NCI-H1092 (cell line): Measurements from ENCODE around the gene PI4K2B.
"Not testable (repeated sequence)": the region's sequence is repeated elsewhere in the genome, so short reads cannot be mapped to it uniquely, and the experiment has no call there.

Source experiments
- DNase-seq: peaks from one replicate; lab custom pipeline; 2025; lab: John Stamatoyannopoulos, UW

The PI4K2B gene

DNA sequence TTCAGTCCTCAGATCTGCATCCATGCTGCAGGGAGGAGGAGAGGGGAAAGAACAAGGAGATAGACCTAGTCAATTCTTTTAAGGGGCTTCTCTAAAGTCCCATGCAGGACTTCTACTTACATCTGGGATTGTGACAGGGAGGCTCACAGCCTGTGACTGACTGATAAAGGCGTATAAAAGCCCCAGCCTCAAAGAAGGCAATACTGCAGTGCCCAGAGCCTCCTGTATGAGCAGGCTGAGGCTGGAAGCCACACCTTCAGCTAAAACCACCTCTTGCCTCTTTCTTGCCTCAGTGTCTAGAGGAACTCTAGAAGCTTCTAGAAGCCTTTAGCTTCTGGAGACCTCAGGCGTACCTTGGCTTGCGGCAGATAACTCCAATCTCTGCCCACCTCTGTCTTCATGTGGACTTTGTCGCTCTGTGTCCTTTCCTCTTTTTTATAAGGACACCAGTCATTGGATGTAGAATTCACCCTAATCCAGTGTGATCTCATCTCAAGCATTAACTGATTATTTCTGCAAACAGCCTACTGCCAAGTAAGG is 72.8 kb downstream of the PI4K2B start:
- no peak for DNase-seq

DNA sequence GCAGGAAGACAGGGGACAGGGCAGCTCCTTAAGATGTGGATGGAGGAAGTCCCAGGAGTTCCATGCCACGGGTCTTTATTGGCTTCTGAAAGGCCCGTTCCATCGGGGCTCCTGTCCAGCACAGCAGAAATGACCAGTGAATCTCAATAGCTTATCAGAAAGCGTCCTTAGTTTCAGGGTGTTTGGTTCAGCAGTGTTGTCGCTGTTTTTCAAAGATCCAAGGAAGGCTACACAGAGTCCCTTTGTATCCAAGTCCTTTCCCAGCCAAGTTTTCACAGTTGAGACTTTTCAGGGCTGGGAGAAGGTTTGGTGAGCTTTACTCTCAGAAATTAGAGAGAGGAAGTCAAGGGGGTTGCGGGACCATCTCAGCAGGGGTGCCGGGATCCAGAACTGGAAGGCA is 73.8 kb downstream of the PI4K2B start:
- no peak for DNase-seq

DNA sequence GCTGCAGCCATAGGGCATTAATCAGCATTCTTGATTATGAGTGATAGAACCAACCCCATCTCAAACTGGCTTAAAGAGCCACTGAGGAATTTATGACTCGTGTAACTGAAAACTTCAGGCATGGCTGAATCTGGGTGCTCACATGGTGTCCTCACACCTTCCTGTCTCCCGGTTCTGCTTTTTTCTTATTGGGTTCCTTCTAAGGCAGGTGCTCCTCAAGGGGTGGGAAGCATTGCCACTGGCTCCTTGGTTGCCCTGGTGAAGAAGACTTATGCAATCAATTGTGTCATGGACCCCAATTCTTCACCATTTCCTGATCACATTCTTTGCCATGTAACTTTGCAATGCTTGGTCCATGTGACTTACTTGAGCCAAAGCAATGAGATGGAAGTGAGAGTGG is 74.5 kb downstream of the PI4K2B start:
- no peak for DNase-seq

DNA sequence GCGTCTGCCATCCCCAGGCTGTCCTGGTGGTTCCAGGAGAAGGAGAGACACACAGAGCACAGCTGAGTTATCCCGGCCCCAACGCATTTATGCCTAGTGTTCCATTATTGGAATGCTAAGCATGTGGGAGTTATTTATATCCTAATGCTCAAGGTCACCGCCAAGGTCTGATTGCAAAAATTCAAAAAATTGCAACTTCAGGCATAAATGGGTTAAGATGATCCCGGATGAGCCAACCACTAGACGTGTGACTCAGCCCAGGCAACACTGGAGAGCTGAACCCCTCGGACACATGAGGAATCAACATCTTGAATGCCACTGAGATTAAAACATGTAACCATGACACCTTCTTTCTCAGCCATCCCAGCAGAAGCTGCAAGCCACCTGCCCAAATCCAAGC is 74.9 kb downstream of the PI4K2B start:
- no peak for DNase-seq

DNA sequence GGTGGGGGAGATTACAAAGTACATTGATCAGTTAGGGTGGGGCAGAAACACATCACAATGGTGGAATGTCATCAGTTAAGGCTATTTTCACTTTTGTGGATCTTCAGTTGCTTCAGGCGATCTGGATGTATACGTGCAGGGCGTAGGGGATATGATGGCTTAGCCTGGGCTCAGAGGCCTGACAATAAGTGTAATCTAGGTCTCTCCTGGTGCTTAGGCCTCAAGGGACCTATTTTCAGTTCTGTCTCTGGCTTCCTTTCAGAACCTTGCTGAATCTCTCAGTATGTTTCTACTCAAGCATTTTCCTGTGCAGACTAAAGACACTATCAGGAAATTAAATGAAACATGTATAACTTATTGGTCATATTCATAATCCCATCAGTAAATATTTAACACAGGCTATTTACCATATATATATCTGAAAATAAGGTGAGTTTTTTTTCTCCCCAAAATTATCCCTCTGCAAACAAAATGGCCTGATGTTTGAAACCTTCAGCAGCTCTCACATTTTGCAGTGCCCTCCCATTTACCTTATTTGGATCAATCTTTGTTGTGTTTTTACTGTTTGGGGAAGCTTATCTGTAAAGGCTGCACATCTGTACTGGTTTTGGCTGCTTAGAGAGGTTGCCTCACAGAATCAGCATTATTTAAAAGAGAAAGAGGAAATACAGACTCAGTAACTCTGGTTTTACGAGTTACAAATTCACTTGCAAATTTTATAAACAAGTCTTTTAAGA is 76.4 kb downstream of the PI4K2B start:
- no peak for DNase-seq

- no peak for DNase-seq
These were observed 77.0 kb downstream of the PI4K2B start for GRCh38 chr4:25310803-25311166.

DNA sequence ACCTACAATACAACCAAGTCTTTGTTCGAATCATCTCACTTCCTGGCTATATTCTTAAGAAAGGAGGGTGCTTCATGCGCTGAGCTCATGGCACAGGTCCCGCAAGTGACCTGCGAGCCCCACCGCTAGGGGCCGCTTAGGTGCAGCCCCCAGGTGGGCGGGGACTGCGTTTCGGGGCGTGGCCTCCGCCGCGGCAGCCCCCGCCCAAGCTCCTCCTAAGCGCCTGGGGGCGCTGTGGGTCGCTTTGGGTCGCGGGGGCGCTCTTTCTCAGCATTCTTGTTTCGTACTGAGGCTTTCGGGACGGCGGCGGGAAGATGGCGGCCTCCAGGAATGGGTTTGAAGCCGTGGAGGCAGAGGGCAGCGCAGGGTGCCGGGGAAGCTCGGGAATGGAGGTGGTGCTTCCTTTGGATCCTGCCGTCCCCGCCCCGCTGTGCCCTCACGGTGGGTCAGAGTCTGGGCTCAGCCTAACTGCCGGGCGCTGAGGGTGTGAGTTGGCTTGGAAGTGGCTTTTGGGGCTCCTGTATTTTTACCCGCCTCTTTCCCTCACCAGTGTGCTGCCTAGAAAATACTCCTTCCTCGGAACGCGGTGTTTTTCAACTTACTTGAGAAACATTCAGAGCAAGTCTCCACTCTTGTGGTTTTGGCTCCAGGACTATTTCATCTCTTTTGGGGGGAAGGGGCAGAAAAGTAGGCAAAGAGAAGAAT is 78.8 kb downstream of the PI4K2B start, which contains the start of gene ZCCHC4:
Gene ZCCHC4 (plus strand): TSS at position 279 of the 705 bp plus-strand sequence. CDS start 36 bp downstream, at position 315.
- peak; percentile 84 for DNase-seq

DNA sequence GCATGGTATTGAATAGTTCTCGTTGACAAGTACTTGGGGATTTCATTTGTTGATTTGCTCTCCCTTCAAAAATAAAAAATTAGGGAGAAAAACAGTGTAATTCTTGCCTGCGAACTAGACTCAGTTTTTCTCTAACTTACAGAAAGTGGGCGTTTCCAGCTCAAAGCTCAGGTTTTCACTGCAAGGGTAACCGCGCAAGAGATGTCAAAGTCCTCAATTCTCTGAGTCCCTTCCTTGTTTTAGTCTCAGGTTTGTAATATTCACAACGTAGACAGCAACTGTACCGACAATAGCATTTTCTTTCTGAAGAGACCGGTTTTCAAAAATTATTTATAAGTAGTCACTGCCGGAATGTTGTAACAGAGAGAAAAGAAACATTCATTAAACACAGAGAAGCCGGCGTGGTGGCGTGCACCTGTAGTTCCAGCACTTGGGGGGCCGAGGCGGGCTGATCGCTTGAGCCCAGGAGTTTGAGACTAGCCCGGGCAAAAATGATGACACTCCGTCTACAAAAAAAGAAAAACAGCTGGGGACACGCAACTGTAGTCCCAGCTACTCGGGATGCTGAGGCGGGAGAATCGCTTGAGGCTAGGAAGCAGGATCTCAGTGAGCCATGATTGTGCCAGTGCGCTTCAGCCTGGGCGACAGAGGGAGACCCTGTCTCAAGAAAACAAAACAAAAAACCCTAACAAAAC is 79.5 kb downstream of the PI4K2B start:
- DNase-seq = no peak

DNA sequence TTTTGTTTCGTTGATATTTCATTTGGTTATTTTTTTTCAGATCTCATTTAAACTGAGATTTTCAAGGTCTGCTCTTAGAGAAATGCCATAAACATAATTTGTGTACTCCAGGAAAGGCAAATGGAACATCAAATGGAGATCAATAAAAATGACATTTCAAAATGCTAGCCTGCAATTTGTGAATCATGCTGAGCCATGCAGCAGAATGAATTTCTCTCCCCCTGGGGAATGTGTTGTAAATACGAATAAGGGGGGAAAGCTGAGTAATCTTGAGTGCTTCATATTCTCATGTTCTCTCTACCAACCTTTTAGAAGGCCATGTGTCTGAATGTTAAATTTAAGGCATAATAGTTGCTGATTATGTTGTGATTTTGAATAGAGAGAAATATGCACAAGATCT is 86.5 kb downstream of the PI4K2B start:
- DNase-seq = no peak

DNA sequence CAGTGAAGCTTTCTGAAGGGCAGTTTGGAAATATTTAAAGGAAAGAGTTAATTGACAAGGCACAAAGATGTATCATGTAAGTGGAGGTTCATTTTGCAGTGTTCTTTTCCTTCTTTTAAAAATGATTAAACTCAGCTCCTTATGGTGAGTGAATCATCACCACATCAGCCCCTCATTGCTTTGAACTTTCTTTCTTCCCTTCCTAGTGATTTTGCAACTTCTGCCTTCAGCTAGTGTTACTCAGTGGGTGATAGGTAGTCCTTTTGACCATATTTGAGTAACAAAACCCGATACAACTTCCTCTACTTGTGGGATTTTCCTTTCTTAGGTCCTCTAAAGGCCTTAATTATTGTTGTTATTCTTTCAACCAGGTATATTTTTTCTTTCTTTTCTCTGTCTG is 86.9 kb downstream of the PI4K2B start:
- DNase-seq = no peak

GRCh38 chr4:25321703-25322102 is 87.9 kb downstream of the PI4K2B start:
- DNase-seq = no peak

GRCh38 chr4:25328463-25328862 is 94.6 kb downstream of the PI4K2B start:
- DNase-seq = not testable (repeated sequence)
